ENCODE data around the gene DLGAP1.

Gene DLGAP1

GRCh38 chr18:4084382-4084900 lies 370.7 kb downstream of the DLGAP1 start:
- no peak for TF ChIP-seq CTCF (IDR thresholded peaks at IDR 0.05; ENCODE audit: poor library complexity, severe bottlenecking)
- Histone ChIP-seq H3K4me1 (ENCODE audit: insufficient read depth, poor library complexity, severe bottlenecking) (no peaks in the 10 kb centered on the region), H3K27me3 (ENCODE audit: insufficient read depth, poor library complexity, severe bottlenecking) (no peaks in the 10 kb centered on the region), H3K27ac (ENCODE audit: poor library complexity, severe bottlenecking) (no peak overlapping the region), H3K9me3 (ENCODE audit: severe bottlenecking) (peaks cover 6% of the 10 kb centered on the region), H3K4me3 (ENCODE audit: severe bottlenecking) (no peak overlapping the region), H3K36me3 (ENCODE audit: low read depth) (no peaks in the 10 kb centered on the region)
- ATAC-seq (ENCODE audit: low read depth) (no peak), DNase-seq (ENCODE audit: low spot score) (no peak)

- no peaks in the 10 kb centered on the region for H3K9me3 ChIP-seq (ENCODE audit: severe bottlenecking)
- H3K4me3 ChIP-seq (ENCODE audit: severe bottlenecking): no peak overlapping the region
- DNase-seq (ENCODE audit: low spot score): no peak
- H3K27me3 ChIP-seq (ENCODE audit: insufficient read depth, poor library complexity, severe bottlenecking): no peaks in the 10 kb centered on the region
- TF ChIP-seq CTCF (IDR thresholded peaks at IDR 0.05; ENCODE audit: poor library complexity, severe bottlenecking): no peak
- ATAC-seq (ENCODE audit: low read depth): no peak
- no peak overlapping the region for H3K27ac ChIP-seq (ENCODE audit: poor library complexity, severe bottlenecking)
- no peaks in the 10 kb centered on the region for H3K36me3 ChIP-seq (ENCODE audit: low read depth)
- no peaks in the 10 kb centered on the region for H3K4me1 ChIP-seq (ENCODE audit: insufficient read depth, poor library complexity, severe bottlenecking)
Observed at GRCh38 chr18:4078246-4078645, 376.9 kb downstream of the DLGAP1 start.

- no peak for DNase-seq (ENCODE audit: low spot score)
- no peaks in the 10 kb centered on the region for H3K4me1 ChIP-seq (ENCODE audit: insufficient read depth, poor library complexity, severe bottlenecking)
- no peak for ATAC-seq (ENCODE audit: low read depth)
- H3K9me3 ChIP-seq (ENCODE audit: severe bottlenecking): no peaks in the 10 kb centered on the region
- no peak overlapping the region for H3K4me3 ChIP-seq (ENCODE audit: severe bottlenecking)
- no peak overlapping the region for H3K27ac ChIP-seq (ENCODE audit: poor library complexity, severe bottlenecking)
- H3K36me3 ChIP-seq (ENCODE audit: low read depth): no peaks in the 10 kb centered on the region
- H3K27me3 ChIP-seq (ENCODE audit: insufficient read depth, poor library complexity, severe bottlenecking): no peaks in the 10 kb centered on the region
- TF ChIP-seq CTCF (IDR thresholded peaks at IDR 0.05; ENCODE audit: poor library complexity, severe bottlenecking): no peak
Observed at GRCh38 chr18:4077721-4078120, 377.4 kb downstream of the DLGAP1 start.

GRCh38 chr18:4077204-4077603 lies 377.9 kb downstream of the DLGAP1 start:
- Histone ChIP-seq H3K27ac (ENCODE audit: poor library complexity, severe bottlenecking) (no peak overlapping the region), H3K27me3 (ENCODE audit: insufficient read depth, poor library complexity, severe bottlenecking) (no peaks in the 10 kb centered on the region), H3K4me3 (ENCODE audit: severe bottlenecking) (no peak overlapping the region), H3K9me3 (ENCODE audit: severe bottlenecking) (no peaks in the 10 kb centered on the region), H3K4me1 (ENCODE audit: insufficient read depth, poor library complexity, severe bottlenecking) (no peaks in the 10 kb centered on the region), H3K36me3 (ENCODE audit: low read depth) (no peaks in the 10 kb centered on the region)
- no peak for ATAC-seq (ENCODE audit: low read depth)
- no peak for DNase-seq (ENCODE audit: low spot score)
- no peak for TF ChIP-seq CTCF (IDR thresholded peaks at IDR 0.05; ENCODE audit: poor library complexity, severe bottlenecking)

- ATAC-seq (ENCODE audit: low read depth) (peak; percentile 75), DNase-seq (ENCODE audit: low spot score) (no peak)
Observed at GRCh38 chr18:4074647-4075046, 380.5 kb downstream of the DLGAP1 start.

More at GRCh38 chr18:4074647-4075046, 380.5 kb downstream of the DLGAP1 start:
- Histone ChIP-seq H3K9me3 (ENCODE audit: severe bottlenecking) (no peaks in the 10 kb centered on the region), H3K4me1 (ENCODE audit: insufficient read depth, poor library complexity, severe bottlenecking) (no peaks in the 10 kb centered on the region), H3K27me3 (ENCODE audit: insufficient read depth, poor library complexity, severe bottlenecking) (no peaks in the 10 kb centered on the region), H3K4me3 (ENCODE audit: severe bottlenecking) (no peak overlapping the region), H3K27ac (ENCODE audit: poor library complexity, severe bottlenecking) (no peak overlapping the region), H3K36me3 (ENCODE audit: low read depth) (no peaks in the 10 kb centered on the region)
- no peak for TF ChIP-seq CTCF (IDR thresholded peaks at IDR 0.05; ENCODE audit: poor library complexity, severe bottlenecking)

All from RWPE2 (cell line).